Measurements from ENCODE around the gene CAPN15. TPM values are rescaled to one million over a fixed set of nuclear protein-coding genes. Genes with fewer than 3 reads are reported as not detected.

Gene CAPN15
- total RNA-seq, 1 experiment from 2014 or later = 76.4 TPM

DNA sequence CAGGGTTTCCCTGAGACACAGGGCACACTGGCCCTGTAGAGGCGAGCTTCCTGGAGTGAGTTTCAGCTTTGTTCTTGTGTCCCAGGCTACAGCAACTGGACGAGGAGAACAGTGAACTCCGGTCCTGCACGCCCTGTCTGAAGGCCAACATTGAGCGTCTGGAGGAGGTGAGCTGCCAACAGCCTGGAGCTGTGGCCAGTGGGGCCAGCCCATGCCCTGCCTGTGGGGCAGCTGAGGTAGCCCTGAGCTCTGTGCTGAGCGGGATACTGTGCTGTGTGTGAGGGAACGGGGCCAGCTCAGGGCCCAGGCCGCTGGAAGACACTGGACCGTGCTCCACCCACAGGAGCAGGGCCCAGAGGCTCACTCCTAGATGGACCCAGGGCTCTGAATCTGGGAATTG is 8.7 kb upstream of the CAPN15 start:
- no peaks in the 10 kb centered on the region; the same call in 1 of the 2 replicates for H3K27me3 Mint-ChIP-seq (ENCODE audit: low read depth)
- H3K79me1 ChIP-seq (ENCODE audit: insufficient read depth, low read depth, low read length, poor library complexity, severe bottlenecking) = no peaks in the 10 kb centered on the region
- no peaks in the 10 kb centered on the region for H4K20me1 ChIP-seq (ENCODE audit: control insufficient read depth, insufficient read depth, insufficient read length)
- no peaks in the 10 kb centered on the region for H3K9me3 Mint-ChIP-seq
- no peak overlapping the region for H3K14ac ChIP-seq (ENCODE audit: insufficient read depth, low read length)
- TF ChIP-seq, protein P1, sequence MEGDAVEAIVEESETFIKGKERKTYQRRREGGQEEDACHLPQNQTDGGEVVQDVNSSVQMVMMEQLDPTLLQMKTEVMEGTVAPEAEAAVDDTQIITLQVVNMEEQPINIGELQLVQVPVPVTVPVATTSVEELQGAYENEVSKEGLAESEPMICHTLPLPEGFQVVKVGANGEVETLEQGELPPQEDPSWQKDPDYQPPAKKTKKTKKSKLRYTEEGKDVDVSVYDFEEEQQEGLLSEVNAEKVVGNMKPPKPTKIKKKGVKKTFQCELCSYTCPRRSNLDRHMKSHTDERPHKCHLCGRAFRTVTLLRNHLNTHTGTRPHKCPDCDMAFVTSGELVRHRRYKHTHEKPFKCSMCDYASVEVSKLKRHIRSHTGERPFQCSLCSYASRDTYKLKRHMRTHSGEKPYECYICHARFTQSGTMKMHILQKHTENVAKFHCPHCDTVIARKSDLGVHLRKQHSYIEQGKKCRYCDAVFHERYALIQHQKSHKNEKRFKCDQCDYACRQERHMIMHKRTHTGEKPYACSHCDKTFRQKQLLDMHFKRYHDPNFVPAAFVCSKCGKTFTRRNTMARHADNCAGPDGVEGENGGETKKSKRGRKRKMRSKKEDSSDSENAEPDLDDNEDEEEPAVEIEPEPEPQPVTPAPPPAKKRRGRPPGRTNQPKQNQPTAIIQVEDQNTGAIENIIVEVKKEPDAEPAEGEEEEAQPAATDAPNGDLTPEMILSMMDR (conservative IDR thresholded peaks at IDR 0.05) = no peak
- peaks cover 5 to 24% (median 22%) of the 10 kb centered on the region in 3 experiments; a peak in 6 of 7 replicates for H3K36me3 Mint-ChIP-seq (ENCODE audit: insufficient read depth in 1 of 3, low read depth in 3 of 3)
- no peak overlapping the region for H4K91ac ChIP-seq (ENCODE audit: insufficient read length, low read depth, low read length)
- H3K56ac ChIP-seq (ENCODE audit: insufficient read length, low read depth, low read length) = no peak overlapping the region
- peaks cover 0 to 5% of the 10 kb centered on the region in 2 experiments; a peak in 2 of 4 replicates for H3K4me1 Mint-ChIP-seq
- no peak overlapping the region for H3K27ac ChIP-seq (ENCODE audit: insufficient read length, low read depth, low read length)
- H2BK5ac ChIP-seq (ENCODE audit: insufficient read length, low read length) = no peak overlapping the region
- no peak overlapping the region for H2AFZ ChIP-seq (ENCODE audit: low read length)
- H3K27ac Mint-ChIP-seq = 0 out of 7 replicates have a peak overlapping the region, but pooled peaks of 1 of the 3 experiments have one; percentile 55
- H3K23me2 ChIP-seq (ENCODE audit: insufficient read length, low read depth, low read length, poor library complexity, severe bottlenecking) = no peaks in the 10 kb centered on the region
- no CpG with 5 or more reads among the region's 9 CpGs for WGBS (ENCODE audit: extremely low coverage, insufficient read length, low lambda C conversion rate)
- H2BK20ac ChIP-seq (ENCODE audit: low read depth, low read length, poor library complexity, severe bottlenecking) = no peak overlapping the region
- H2BK15ac ChIP-seq (ENCODE audit: low read depth, low read length) = no peak overlapping the region
- no peaks in the 10 kb centered on the region for H3K4me1 ChIP-seq (ENCODE audit: insufficient read depth, low read length)
- H3K4me2 ChIP-seq (ENCODE audit: insufficient read depth, insufficient read length, low read length) = no peak overlapping the region
- H4K8ac ChIP-seq (replicated peaks; ENCODE audit: insufficient read length, low read depth, low read length) = no peak overlapping the region
- no peak overlapping the region for H3K23ac ChIP-seq (ENCODE audit: insufficient read length, low read depth, low read length)
- H3K9me3 ChIP-seq (ENCODE audit: control insufficient read depth, low read depth, low read length) = no peaks in the 10 kb centered on the region
- no peaks in the 10 kb centered on the region for H3K27me3 ChIP-seq (ENCODE audit: insufficient read depth, low read length)
- H2BK120ac ChIP-seq (ENCODE audit: low read depth, low read length, poor library complexity, severe bottlenecking) = no peak overlapping the region
- no peak overlapping the region for H3K18ac ChIP-seq (ENCODE audit: insufficient read length, low read depth, low read length)
- H3K9ac ChIP-seq (ENCODE audit: extremely low read depth, insufficient read length, low read length) = no peak overlapping the region
- no peak overlapping the region for H3K4ac ChIP-seq (ENCODE audit: low read depth, low read length)
- no peaks in the 10 kb centered on the region for H3K79me2 ChIP-seq (ENCODE audit: insufficient read depth, low read length)
- H3K4me3 Mint-ChIP-seq = no peak overlapping the region
- no peak for DNase-seq
- no peak overlapping the region for H4K5ac ChIP-seq (ENCODE audit: insufficient read length, low read depth, low read length)
- H2AK5ac ChIP-seq (ENCODE audit: insufficient read length, low read length) = no peak overlapping the region
- no peak overlapping the region for H2BK12ac ChIP-seq (ENCODE audit: insufficient read length, low read depth, low read length)
- no peak overlapping the region for H3T11ph ChIP-seq (ENCODE audit: low read length)

Measured in H9 (cell line).